Transverse colon (tissue), 4 donors: Measurements from ENCODE around the gene SALL2.

Source experiments
- EP300 ChIP-seq: sonication (generic); formaldehyde crosslinking; IDR thresholded peaks from one replicate; pipeline ENCODE4 v1.6.1; 2017; ENCODE audit warnings: antibody characterized with exemption, low read depth
- POLR2A ChIP-seq: fragments of 450-650 bp; IDR thresholded peaks from one replicate; pipeline ENCODE4 v1.6.1; 2016; ENCODE audit warnings: antibody characterized with exemption, mild to moderate bottlenecking, moderate library complexity
- POLR2AphosphoS5 ChIP-seq, 3 donors: sonication (generic); formaldehyde crosslinking; IDR thresholded peaks; one replicate each; pipeline ENCODE4 v1.6.1; 2016; ENCODE audit warnings: antibody characterized with exemption in 3 of 3
- TF ChIP-seq, protein P1 (sequence below), 5 experiments: fragments of 200-600 bp in 3 of 5; fragments of 450-650 bp in 2 of 5; sonication (generic) in 3 of 5; IDR thresholded peaks; 1 replicate in 2 of 5; 2 replicates in 3 of 5; pipeline ENCODE4 v1.5.1; 2016 to 2017; ENCODE audit warnings: antibody characterized with exemption in 5 of 5, inconsistent platforms in 3 of 5, mild to moderate bottlenecking in 2 of 5, moderate library complexity in 1 of 5

DNA sequence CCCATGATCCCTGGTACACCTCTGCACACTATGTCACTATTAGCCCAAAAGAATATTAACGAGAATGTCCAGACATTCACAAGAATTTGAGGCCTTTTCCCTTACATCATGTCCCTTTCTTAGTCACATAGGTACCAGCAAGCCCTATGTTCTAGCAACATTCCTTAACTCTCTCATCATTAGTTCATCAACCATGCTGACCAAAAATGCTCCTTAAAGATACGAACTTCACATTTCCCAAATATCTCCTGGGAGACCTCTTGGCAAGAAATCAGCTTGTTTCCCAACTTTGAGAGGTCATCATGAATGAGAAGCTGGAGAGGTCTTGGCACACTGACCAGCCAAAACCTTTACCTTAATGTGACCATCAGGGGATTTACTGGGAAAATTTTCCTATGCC, 4.6 kb downstream of the SALL2 start:
- TF ChIP-seq POLR2A, result no peak
- TF ChIP-seq, protein P1, sequence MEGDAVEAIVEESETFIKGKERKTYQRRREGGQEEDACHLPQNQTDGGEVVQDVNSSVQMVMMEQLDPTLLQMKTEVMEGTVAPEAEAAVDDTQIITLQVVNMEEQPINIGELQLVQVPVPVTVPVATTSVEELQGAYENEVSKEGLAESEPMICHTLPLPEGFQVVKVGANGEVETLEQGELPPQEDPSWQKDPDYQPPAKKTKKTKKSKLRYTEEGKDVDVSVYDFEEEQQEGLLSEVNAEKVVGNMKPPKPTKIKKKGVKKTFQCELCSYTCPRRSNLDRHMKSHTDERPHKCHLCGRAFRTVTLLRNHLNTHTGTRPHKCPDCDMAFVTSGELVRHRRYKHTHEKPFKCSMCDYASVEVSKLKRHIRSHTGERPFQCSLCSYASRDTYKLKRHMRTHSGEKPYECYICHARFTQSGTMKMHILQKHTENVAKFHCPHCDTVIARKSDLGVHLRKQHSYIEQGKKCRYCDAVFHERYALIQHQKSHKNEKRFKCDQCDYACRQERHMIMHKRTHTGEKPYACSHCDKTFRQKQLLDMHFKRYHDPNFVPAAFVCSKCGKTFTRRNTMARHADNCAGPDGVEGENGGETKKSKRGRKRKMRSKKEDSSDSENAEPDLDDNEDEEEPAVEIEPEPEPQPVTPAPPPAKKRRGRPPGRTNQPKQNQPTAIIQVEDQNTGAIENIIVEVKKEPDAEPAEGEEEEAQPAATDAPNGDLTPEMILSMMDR (IDR thresholded peaks at IDR 0.05), result no peak
- TF ChIP-seq POLR2AphosphoS5 (IDR thresholded peaks at IDR 0.05), result no peak
- no peak for TF ChIP-seq EP300
